Frontal cortex (tissue), 4 donors: ENCODE measurements around the gene ANK3. TPM values are rescaled to one million over a fixed set of nuclear protein-coding genes. Genes with fewer than 3 reads are reported as not detected.

Experiments used
- DNase-seq, 2 donors: peaks; one replicate each; pipeline ENCODE4 v3.0.0; 2012; ENCODE audit warnings: low spot score in 2 of 2
- FAIRE-seq: peaks from 2 replicates; lab custom pipeline; 2012; peaks lifted over from hg19 to GRCh38; lab: Jason Lieb, UNC
- total RNA-seq: library from RNA; depleted of rRNA; stranded (reverse); fragments of >200 nt; gene quantifications from one replicate; pipeline ENCODE4 v1.2.3, GENCODE V29; 2014
- donor health status: control.
- donor health status: control.
- donor health status: control.

ANK3 gene
- total RNA-seq, 1 donor from 2014 or later = 205 TPM

DNA sequence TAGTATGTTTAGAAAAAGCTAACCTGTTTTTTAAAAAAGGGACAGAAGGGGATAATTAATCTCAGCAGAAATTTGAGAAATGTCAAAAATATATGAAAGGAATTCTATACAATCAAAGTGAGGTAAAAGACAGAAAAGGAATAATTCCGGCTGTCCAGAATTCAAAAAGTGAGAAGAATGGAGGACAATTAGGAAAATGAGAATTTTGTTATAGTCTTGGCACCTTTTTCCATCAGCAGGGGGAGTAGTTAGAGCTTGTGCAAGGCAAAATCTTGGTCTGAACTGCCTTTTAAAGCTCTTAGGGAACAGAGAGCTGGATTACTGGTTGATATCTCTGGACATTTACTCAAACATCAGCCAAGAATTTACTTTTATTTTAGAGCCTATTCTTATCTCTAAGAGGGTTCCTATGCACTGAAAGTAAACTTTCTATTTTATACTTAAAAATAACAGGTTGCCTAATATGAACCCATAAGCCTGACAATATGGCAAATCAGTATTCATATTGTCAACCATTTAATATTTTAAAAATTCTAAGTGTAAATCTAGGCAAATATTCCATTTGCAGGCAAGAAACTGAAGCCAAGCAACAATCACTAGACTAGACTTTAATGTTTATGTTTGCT lies 185.6 kb downstream of the ANK3 start:
- FAIRE-seq (peak; percentile 23), DNase-seq (peak in 1 of 2 donors; percentile 20)

DNA sequence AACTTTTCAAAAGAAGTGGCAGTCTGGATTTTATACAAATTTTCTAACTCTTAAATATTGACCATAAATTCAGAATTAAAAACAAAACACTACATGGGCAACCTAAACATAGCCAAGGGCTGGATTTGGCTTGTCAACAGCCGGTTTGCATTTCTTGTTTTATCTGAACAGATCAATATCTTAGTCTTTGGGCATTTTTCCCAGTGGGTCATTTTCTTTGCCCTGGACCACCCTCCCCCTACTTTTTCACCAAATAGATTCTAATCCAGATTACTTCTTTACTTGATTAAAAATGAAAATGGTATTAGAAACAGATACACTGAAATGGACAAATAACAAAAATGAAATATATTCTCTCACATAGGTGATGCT lies 189.0 kb downstream of the ANK3 start:
- no peak for DNase-seq
- FAIRE-seq = no peak

- no peak for DNase-seq
Measured at GRCh38 chr10:60200012-60200681, 189.5 kb downstream of the ANK3 start.

GRCh38 chr10:60197206-60197605 lies 192.5 kb downstream of the ANK3 start:
- FAIRE-seq (no peak), DNase-seq (no peak)

More at GRCh38 chr10:60200012-60200681, 189.5 kb downstream of the ANK3 start:
- no peak for FAIRE-seq

DNA sequence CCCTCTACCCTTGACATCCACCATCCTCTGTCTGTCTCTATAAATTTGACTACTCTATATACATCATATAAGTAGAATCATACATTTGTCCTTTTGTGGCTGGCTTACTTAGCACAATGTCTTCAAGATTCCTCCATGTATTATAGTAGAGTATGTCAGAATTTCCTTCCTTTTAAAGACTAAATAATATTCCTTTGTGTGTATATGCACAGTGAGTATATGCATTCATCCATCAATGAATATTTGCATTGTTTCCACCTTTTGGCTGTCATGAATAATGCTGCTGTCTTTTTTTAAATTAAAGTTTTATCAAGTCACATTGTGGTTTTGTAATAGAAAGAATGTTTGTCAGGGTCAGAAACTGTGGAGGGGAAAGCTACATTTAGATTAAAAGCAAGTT lies 195.3 kb downstream of the ANK3 start:
- FAIRE-seq (no peak), DNase-seq (no peak)

DNA sequence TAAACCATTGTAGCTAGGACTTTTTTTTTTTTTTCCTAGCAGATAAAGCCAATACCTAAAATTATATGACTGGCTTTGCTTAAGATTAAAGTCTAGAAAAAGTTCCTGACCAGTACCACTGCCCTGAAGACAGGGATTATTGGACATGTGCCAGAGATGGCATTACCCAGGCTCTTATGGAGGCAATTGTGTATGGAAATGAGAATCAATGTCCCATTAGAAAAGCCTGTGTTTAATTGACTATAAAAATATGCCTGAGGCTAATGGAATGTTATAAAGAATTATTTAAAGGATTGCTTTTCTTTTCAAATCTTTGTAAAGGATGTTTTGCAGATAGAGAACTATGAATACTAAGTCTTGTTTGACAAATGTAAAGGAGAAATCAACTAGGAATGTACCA lies 196.7 kb downstream of the ANK3 start:
- no peak for FAIRE-seq
- no peak for DNase-seq

DNA sequence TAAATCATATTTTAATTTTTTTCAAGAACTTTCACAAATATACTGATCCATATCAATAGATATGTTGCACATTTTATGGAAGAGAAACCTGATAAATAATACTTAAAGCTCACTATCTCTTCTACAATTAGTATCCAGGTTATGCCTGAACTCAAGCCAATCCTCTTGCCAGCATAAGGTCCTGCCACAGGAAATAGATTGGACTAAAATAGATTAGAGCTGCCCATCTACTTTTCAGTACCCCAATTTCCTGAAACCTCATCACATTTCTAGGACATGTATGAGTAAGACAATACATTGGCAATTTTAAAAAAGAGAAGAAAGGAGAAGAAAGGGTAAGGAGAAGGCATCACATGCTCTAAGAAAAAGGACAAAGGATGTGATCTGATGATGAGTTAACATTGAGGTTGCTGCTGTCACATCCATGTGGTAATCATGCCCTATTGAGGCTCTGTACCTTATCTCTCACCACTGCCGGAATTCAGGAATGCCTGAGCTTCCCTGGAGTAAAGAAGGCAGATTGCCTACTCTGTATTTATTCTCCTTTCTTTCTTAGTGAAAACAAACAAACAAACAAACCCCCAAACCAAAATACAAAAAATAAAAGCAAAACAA lies 199.7 kb downstream of the ANK3 start:
- DNase-seq (no peak), FAIRE-seq (no peak)

DNA sequence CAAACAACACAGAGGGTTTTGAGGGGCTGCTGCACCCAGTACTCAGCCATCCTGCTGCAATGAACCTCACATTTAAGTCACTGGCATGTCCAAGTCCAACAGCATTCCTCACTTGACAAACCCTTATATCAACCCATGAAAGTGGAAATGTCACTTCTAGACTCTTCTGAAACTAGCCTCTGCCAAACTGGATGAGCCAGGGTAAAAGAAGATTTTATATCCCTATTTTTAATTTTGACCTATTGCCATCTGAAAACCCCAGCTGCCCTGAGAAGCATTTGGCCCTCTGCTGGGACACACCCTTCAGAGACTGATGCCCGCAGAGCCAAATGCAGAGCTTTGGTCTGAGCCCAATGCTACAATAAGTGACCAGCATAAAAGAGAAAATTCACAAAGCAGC lies 201.1 kb downstream of the ANK3 start:
- DNase-seq (no peak), FAIRE-seq (no peak)

- FAIRE-seq (no peak), DNase-seq (no peak)
Measured at GRCh38 chr10:60187691-60188090, 202.0 kb downstream of the ANK3 start.

DNA sequence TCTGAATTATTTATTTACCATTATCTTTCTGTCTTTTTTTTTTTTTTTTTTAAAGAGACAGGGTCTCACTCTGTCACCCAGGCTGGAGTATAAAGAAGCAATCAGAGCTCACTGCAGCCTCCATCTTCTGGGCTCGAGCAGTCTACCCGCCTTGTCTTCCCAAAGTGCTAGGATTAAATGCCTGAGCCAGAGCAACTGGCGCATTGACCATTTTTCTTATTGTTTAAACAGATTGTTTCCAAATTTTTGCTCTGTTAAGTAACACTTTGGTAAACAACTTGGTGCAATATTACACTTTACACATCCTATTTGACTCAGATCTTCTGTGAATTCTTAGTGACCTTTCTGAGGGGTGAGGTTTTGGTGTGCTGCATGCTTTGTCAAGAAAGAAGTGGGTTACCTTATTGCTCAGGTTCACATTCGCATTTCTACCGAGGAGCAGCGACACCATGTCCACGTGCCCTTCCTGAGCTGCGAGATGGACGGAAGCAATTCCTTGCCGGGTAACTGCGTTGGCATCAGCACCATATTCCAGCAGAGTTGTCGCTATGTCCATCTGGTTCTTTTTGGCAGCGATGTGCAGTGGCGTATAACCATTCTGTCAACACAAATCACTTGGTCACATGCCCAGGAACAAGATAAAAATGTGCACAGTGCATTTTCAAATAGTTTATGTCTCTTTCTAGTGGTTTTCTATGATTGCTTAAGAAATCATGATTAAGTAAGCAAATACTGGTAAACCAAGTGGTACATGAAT lies 203.2 kb downstream of the ANK3 start:
- DNase-seq (no peak), FAIRE-seq (no peak)

GRCh38 chr10:60185421-60185820 lies 204.3 kb downstream of the ANK3 start:
- no peak for FAIRE-seq

DNA sequence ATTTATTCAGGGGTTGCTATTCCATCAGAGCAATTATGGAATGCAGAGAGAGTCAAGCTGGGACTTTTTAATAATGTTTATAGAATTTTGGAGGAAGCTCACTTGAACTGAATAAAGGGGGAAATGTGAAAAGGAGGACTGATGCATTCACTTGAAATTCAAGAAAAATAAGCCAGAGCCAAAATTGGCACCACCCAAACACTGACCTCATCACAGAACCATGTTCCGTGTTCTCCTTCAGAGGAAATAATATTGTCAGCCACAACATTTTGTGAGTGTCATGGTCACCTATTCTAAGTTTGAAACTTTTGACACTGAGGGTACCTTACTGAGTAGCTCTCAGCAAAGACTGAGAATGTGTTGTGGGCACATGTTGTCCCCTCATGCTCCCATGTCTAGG lies 207.0 kb downstream of the ANK3 start:
- DNase-seq (no peak), FAIRE-seq (no peak)

More at GRCh38 chr10:60185421-60185820, 204.3 kb downstream of the ANK3 start:
- DNase-seq = no peak

DNA sequence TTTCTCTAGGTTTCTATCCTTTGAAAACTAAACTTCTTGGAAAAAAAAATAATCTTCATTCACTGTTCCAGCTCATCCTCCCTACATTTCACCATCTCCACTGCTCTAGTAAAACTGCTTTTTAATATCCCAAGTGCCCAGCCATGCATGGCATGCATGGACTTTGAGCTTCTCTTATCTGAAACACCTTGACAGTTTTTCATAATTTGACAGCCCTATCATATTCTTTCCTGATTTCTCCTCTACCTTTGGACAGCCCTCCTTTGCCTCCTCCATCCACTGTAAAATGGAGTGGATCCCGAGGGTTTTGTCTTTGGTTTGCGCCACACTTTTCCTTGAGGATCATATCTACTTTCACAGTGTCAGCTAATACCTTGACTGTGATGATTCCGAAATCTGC lies 212.8 kb downstream of the ANK3 start:
- DNase-seq (no peak), FAIRE-seq (no peak)

DNA sequence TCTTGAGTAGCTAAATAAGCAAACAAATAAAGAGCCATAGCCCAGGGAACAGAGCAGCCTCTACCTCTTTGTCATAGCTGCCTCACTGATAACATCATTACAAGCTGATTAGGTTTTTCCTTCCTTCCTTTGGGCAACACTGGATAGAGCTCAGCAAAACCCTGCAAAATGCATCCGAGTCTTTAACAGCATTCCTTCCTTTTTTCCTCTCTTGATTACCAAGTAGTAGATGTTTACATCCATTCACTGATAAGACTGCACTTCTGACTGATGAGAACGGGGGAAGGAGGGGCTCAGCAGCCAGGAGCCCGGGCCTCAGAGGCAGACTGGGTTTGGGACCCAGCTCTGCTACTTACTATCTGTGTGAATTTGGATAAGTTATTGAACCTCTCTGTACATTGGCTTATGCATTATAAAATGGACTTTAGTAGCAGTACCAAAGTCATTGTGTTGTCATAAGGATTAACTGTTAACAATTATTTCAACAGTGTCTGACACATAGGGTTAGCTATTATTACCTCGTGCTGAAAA lies 214.2 kb downstream of the ANK3 start:
- FAIRE-seq (no peak), DNase-seq (no peak)

GRCh38 chr10:60172363-60172990 lies 217.2 kb downstream of the ANK3 start:
- FAIRE-seq (no peak), DNase-seq (no peak)

DNA sequence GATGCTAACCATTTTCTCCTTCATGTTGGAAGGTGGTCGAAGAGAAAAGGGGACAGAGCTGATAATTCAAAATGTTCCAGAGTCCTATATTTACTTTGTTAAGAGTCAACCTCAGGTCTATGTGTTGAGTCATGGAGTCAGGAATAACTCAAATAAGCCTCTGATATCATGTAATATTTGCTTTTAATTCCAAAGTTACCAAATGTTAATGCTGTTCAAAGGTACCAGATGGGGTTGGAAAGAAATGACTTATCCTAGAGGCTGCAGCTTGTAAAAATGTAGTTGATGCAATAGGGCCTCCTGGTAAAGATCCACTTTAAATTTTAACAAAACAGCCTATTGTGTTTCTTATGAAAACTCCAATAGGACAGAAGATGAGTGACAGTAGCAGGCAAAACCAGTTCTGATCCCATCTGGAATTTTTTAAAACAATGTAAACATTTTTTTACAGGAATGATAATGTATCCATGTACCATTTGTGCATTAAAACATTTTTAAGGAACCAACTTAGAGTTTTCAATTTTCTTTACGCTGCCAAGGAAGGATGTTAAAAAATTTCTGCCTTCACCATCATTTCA lies 218.2 kb downstream of the ANK3 start:
- FAIRE-seq (no peak), DNase-seq (no peak)

DNA sequence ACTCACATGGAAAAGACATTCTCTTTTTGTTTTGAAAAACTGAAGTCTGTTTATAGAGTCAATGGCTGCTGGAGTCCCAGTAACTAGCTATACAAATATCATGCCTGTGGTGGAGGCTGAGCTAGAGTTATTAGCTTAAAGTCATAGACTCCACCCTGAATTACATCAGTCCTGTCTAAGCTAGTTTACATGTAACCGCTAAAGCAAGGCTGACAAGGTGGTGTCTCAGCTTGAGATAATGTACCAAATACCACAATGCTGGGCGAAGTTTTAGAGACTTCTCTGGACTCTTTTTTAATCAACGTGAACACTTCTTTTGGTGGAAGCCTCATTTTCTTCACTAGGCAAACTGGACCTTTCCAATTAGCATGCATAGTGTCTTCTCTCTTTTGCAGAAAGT lies 219.4 kb downstream of the ANK3 start:
- FAIRE-seq (no peak), DNase-seq (no peak)

DNA sequence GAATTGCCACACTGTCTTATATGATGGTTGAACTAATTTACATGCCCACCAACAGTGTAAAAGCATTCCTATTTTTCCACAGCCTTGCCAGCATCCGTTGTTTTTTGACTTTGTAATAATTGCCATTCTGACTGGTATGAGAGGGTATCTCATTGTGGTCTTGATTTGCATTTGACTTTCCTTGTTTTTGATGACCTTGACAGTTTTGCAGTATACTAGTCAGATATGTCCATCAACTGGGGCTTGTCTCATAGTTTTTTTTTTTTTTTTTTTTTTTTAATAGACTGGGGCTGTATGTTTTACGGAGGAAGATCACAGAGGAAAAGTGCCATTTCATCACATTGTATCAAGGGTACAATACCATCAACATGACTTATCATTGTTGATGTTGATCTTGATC lies 220.6 kb downstream of the ANK3 start:
- DNase-seq = no peak

DNA sequence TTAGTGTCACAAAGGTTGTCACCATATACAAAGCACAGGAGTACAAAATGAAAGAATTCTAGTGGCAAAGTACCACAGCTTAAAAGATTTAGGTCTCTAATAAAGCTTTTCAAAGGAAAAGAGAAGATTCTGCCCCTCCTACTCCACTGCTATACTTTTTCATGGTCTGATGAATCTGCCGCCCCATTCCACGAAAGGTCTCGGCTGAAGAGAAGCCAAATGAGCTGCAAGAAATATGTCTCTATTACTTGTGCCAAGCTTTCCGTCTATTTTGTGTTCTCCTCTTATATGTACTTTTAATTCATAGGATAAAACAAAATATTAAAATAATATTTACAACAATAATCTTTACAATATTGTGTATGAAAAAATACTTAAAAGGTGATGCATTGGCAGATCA lies 222.6 kb downstream of the ANK3 start:
- FAIRE-seq = no peak
- DNase-seq = no peak

More for the DNA sequence above, 220.6 kb downstream of the ANK3 start:
- no peak for FAIRE-seq

DNA sequence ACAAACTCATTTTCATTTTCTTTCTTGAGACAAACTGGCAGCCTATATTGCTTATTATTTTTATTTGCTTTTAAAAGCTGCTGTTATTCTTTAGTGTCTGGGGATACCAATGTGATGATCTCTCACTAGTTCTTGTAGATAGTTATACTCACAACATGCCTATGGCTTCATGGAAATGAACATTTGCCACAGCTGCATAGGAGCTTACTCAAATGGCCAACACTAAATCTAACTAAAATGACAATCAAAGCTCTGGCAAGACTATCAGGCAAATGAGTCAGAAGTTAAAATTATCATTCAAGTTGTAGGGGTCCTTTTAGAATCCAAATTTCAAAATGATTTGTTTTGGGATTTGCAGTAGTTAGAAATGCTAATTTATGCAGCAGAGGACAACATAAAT lies 225.9 kb downstream of the ANK3 start:
- DNase-seq = no peak
- FAIRE-seq = no peak
